ENCODE data around the gene RBM10. TPM values are rescaled to one million over a fixed set of nuclear protein-coding genes. Genes with fewer than 3 reads are reported as not detected.

RBM10 gene
- total and polyA plus RNA-seq, 2 donors (not counting 1 experiment from before 2014, with no cell fraction given) = 48.7 to 51.6 TPM

DNA sequence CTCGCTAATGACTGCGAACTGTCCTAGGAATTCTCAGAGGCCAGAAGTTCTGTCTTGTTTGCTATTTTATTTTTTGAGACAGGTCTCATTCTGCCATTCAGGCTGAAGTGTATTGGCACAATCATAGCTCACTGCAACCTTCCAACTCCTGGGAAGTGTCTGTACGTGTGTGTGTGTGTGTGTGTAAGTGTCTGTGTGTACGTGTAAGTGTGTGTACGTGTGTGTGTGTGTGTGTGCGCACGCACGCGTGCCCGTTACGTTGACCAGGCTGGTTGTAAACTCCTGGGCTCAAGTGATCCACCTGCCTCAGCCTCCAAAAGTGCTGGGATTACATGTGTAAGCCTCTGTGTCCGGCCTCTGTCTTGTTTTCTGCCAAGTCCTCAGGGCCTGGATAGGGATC lies 63.1 kb downstream of the RBM10 start:
- H3K4me3 Mint-ChIP-seq = no peak overlapping the region
- H4K20me1 ChIP-seq (ENCODE audit: control insufficient read depth, insufficient read depth, low read length, poor library complexity, severe bottlenecking) = peaks cover 6% of the 10 kb centered on the region
- no peak overlapping the region for H3K9ac ChIP-seq (ENCODE audit: low read length)
- no peak overlapping the region for H3K4me2 ChIP-seq (replicated peaks; ENCODE audit: low read depth, low read length, poor library complexity, severe bottlenecking)
- H3K27ac ChIP-seq (ENCODE audit: low read length in 2 of 2) = no peak overlapping the region
- ATAC-seq (ENCODE audit: low read depth) = no peak
- CTCF ChIA-PET = interaction anchor here (1.3 kb wide), 1 partner anchor 175 kb away, joined by 4 read pairs; no protein-coding TSS in a partner anchor
- DNase-seq = no peak
- no peaks in the 10 kb centered on the region for H3K9me3 Mint-ChIP-seq (ENCODE audit: insufficient read depth)
- TF ChIP-seq EZH2 (IDR thresholded peaks at IDR 0.05; ENCODE audit: borderline replicate concordance, insufficient read depth, low read depth, low read length, poor library complexity, severe bottlenecking) = no peak
- TF ChIP-seq, protein P1, sequence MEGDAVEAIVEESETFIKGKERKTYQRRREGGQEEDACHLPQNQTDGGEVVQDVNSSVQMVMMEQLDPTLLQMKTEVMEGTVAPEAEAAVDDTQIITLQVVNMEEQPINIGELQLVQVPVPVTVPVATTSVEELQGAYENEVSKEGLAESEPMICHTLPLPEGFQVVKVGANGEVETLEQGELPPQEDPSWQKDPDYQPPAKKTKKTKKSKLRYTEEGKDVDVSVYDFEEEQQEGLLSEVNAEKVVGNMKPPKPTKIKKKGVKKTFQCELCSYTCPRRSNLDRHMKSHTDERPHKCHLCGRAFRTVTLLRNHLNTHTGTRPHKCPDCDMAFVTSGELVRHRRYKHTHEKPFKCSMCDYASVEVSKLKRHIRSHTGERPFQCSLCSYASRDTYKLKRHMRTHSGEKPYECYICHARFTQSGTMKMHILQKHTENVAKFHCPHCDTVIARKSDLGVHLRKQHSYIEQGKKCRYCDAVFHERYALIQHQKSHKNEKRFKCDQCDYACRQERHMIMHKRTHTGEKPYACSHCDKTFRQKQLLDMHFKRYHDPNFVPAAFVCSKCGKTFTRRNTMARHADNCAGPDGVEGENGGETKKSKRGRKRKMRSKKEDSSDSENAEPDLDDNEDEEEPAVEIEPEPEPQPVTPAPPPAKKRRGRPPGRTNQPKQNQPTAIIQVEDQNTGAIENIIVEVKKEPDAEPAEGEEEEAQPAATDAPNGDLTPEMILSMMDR (IDR thresholded peaks at IDR 0.05) = no peak
- no peak overlapping the region for H3K27ac Mint-ChIP-seq
- POLR2A ChIA-PET = no interaction called here
- H3K79me2 ChIP-seq (ENCODE audit: control insufficient read depth, insufficient read depth, low read length) = no peaks in the 10 kb centered on the region
- peaks cover 0 to 50% of the 10 kb centered on the region in 2 experiments for H3K36me3 ChIP-seq (replicated peaks in 1 of 2; ENCODE audit: control extremely low read depth in 1 of 2, control insufficient read depth in 1 of 2, extremely low read depth in 1 of 2, insufficient read depth in 2 of 2, low read length in 1 of 2)
- H3K9me3 ChIP-seq (ENCODE audit: control extremely low read depth in 1 of 3, control insufficient read depth in 2 of 3, insufficient read depth in 1 of 3, low read length in 2 of 3) = no peaks in the 10 kb centered on the region
- no peaks in the 10 kb centered on the region for H3K4me1 ChIP-seq (ENCODE audit: control insufficient read depth in 2 of 2, insufficient read depth in 2 of 2, low read length in 2 of 2)
- no peak overlapping the region for H3K4me3 ChIP-seq (ENCODE audit: control extremely low read depth in 1 of 5, extremely low read depth in 1 of 5, insufficient read depth in 1 of 5, low read depth in 2 of 5, low read length in 4 of 5)
- no peaks in the 10 kb centered on the region for H3K27me3 ChIP-seq (replicated peaks in 1 of 4; ENCODE audit: control extremely low read depth in 1 of 4, control insufficient read depth in 3 of 4, insufficient read depth in 4 of 4, low read length in 3 of 4)
- H3K4me1 Mint-ChIP-seq = no peaks in the 10 kb centered on the region
- H3K27me3 Mint-ChIP-seq = no peaks in the 10 kb centered on the region
- intact Hi-C loops (cut with micrococcal nuclease) = no loop called here
- WGBS (ENCODE audit: insufficient coverage) = no CpG with 5 or more reads among the region's 12 CpGs
- no peak overlapping the region for H2AFZ ChIP-seq (ENCODE audit: insufficient read depth, low read depth, low read length, poor library complexity, severe bottlenecking)

DNA sequence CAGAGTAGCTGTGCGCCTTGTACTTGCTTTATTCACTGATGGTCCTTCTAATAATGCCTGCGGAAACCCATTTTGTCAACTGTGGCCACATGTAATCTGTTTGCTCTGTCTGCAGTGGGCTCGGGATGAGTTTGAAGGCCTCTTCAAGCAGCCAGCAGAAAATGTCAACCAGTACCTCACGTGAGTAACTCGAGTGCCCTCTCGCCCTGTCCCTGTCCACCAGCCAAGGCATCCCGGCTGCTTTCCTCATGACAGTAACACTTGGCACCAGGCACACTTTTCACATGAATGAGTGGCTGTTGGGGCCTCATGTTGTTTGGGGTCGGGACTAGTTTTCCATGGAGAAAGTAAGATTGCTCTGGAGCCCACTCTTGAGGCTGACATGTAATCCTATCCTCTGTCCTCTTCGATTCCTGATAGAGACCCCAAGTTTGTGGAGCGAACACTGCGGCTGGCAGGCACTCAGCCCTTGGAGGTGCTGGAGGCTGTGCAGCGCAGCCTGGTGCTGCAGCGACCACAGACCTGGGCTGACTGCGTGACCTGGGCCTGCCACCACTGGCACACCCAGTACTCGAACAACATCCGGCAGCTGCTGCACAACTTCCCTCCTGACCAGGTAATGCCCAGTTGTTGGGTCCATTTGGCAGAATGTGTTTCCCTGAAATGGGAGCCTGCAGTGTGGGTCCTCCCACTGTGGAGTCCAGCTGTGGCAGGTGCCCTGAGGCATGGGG lies 64.7 kb downstream of the RBM10 start:
- H3K9me3 Mint-ChIP-seq (ENCODE audit: insufficient read depth) = no peaks in the 10 kb centered on the region
- no peak overlapping the region for H3K4me3 ChIP-seq (ENCODE audit: control extremely low read depth in 1 of 5, extremely low read depth in 1 of 5, insufficient read depth in 1 of 5, low read depth in 2 of 5, low read length in 4 of 5)
- CTCF ChIA-PET = no interaction called here
- H3K4me1 ChIP-seq (ENCODE audit: control insufficient read depth in 2 of 2, insufficient read depth in 2 of 2, low read length in 2 of 2) = no peaks in the 10 kb centered on the region
- H3K27ac Mint-ChIP-seq = no peak overlapping the region
- no peaks in the 10 kb centered on the region for H3K4me1 Mint-ChIP-seq
- intact Hi-C loops (cut with micrococcal nuclease) = loop anchor here (10.0 kb wide), 1 partner anchor 1705 kb away; the partner anchor contains the start of genes PIM2 and SLC35A2
- H2AFZ ChIP-seq (ENCODE audit: insufficient read depth, low read depth, low read length, poor library complexity, severe bottlenecking) = no peak overlapping the region
- H3K4me2 ChIP-seq (replicated peaks; ENCODE audit: low read depth, low read length, poor library complexity, severe bottlenecking) = no peak overlapping the region
- peaks cover 6% of the 10 kb centered on the region for H4K20me1 ChIP-seq (ENCODE audit: control insufficient read depth, insufficient read depth, low read length, poor library complexity, severe bottlenecking)
- 98% methylated on average over 7 of the region's 16 CpGs for WGBS (ENCODE audit: insufficient coverage)
- no peak for DNase-seq
- H3K9me3 ChIP-seq (ENCODE audit: control extremely low read depth in 1 of 3, control insufficient read depth in 2 of 3, insufficient read depth in 1 of 3, low read length in 2 of 3) = no peaks in the 10 kb centered on the region
- TF ChIP-seq EZH2 (IDR thresholded peaks at IDR 0.05; ENCODE audit: borderline replicate concordance, insufficient read depth, low read depth, low read length, poor library complexity, severe bottlenecking) = no peak
- H3K9ac ChIP-seq (ENCODE audit: low read length) = no peak overlapping the region
- peaks cover 0 to 55% of the 10 kb centered on the region in 2 experiments for H3K36me3 ChIP-seq (replicated peaks in 1 of 2; ENCODE audit: control extremely low read depth in 1 of 2, control insufficient read depth in 1 of 2, extremely low read depth in 1 of 2, insufficient read depth in 2 of 2, low read length in 1 of 2)
- no peak for ATAC-seq (ENCODE audit: low read depth)
- H3K27ac ChIP-seq (ENCODE audit: low read length in 2 of 2) = no peak overlapping the region
- no peaks in the 10 kb centered on the region for H3K79me2 ChIP-seq (ENCODE audit: control insufficient read depth, insufficient read depth, low read length)
- POLR2A ChIA-PET = no interaction called here
- H3K27me3 ChIP-seq (replicated peaks in 1 of 4; ENCODE audit: control extremely low read depth in 1 of 4, control insufficient read depth in 3 of 4, insufficient read depth in 4 of 4, low read length in 3 of 4) = no peaks in the 10 kb centered on the region
- no peak overlapping the region for H3K4me3 Mint-ChIP-seq
- no peaks in the 10 kb centered on the region for H3K27me3 Mint-ChIP-seq
